HG03103 (cell line): Measurements from ENCODE around the gene FEV.

Experiments used
- ATAC-seq: cut with Tn5 transposase; IDR thresholded peaks from one replicate; pipeline ENCODE4 v1.9.1; 2021; ENCODE audit warnings: low read depth; ENCODE audit not compliant: unreplicated experiment

FEV gene

GRCh38 chr2:218979846-218980734 is 4.9 kb downstream of the FEV start:
- ATAC-seq: peak; percentile 86

GRCh38 chr2:218975060-218975777 is 9.8 kb downstream of the FEV start:
- no peak for ATAC-seq

GRCh38 chr2:218970894-218971293 is 14.1 kb downstream of the FEV start:
- ATAC-seq: no peak

DNA sequence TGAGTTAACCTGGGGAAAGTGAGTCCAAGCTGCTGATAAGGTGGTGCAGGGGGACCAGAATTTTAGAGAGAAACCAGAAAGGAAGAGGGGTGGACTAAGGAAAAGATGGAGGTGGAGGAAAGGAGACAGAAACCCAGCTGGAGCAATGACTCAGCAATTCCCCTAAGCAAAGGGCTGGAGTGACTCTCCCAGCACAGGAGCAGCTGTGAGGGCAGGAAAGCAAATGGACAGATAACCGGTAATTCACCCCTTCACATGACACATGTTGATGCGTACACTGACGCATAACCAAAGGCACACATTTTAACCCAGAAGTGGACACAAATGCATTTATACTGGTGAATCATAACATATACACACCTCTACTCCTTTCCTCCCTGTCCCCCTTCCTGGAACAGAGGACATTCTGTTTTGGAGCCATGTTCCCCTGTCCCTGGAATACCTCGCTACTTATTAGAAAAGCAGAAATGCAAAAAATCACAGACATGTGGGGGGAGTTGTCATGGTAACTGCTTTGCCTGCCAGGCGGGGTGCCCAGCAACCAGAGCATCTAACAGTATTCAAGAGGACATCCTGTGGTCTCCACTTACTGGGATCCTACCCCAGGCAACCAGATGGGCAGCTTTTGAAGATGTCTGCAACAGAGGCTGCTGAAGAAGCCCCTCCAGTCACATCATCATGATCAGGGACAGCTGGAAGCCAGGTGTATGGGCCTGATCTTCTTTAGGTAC is 20.8 kb downstream of the FEV start:
- no peak for ATAC-seq

- ATAC-seq: no peak
Measured at GRCh38 chr2:218963601-218964000, 21.4 kb downstream of the FEV start.

- no peak for ATAC-seq
Measured at GRCh38 chr2:218962859-218963492, 22.0 kb downstream of the FEV start.

DNA sequence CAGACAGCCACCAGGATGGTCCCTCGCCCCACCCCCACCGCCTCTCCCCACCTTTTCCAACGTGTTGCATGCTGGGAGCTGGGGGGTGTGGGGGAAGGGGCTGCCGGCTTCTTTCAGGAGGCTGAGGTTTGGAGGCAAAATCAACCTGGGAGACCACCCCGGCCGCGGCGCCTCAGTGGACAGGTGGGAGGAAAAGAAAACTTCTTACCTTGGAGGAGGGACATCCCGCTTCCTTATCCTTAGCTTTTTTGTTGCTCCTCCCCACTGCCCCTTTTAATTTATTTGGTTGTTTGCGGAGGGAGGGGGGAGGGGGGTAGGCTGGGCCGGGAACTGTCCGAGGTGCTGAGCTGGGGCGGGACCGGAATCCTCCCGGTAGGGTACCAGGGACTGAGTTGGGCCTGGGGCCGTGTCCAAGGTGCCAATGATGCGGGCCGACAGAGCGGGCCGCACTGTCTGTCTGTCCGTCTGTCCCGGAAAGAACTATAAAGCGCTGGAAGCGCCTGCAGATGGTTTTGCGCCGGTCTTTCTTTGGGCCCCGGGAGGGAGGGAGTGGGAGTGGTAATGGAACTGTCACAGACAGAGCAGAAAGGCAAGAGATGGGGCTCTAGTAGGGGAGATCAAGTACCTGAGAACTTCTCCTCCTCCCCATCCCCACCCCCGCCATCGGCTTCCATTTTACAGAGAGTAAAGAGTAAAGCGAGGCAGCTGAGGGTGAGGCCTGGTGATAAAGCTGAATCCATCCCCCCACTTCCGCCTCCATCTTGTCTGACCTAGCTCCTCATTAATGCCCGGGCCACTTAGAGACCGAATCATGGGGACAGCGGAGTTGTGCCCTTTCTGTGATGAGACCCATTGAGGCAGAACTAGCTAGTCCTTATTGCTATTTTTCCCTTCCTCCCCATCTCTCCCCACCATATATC is 23.1 kb downstream of the FEV start:
- no peak for ATAC-seq

GRCh38 chr2:218961229-218961628 is 23.8 kb downstream of the FEV start:
- no peak for ATAC-seq

- no peak for ATAC-seq
Measured at GRCh38 chr2:218960309-218961165, 24.4 kb downstream of the FEV start.

DNA sequence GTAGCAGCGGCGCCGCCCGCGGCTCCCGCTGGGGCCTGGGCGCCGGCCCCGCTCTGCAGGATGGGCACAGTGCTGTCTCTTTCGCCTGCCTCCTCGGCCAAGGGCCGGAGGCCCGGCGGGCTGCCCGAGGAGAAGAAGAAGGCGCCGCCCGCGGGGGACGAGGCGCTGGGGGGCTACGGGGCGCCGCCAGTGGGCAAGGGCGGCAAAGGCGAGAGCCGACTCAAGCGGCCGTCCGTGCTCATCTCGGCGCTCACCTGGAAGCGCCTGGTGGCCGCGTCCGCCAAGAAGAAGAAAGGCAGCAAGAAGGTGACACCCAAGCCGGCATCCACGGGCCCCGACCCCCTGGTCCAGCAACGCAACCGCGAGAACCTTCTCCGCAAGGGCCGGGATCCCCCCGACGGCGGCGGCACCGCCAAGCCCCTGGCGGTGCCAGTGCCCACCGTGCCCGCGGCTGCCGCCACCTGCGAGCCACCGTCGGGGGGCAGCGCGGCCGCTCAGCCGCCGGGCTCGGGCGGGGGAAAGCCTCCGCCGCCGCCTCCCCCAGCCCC is 25.1 kb downstream of the FEV start:
- ATAC-seq: no peak

- peak; percentile 94 for ATAC-seq
Measured at GRCh38 chr2:218959141-218959731, 25.7 kb downstream of the FEV start, which contains the start of gene CDK5R2. Gene CDK5R2, plus strand, starts transcription at chr2:218959666. Its CDS starts 155 bp downstream, at chr2:218959821.

DNA sequence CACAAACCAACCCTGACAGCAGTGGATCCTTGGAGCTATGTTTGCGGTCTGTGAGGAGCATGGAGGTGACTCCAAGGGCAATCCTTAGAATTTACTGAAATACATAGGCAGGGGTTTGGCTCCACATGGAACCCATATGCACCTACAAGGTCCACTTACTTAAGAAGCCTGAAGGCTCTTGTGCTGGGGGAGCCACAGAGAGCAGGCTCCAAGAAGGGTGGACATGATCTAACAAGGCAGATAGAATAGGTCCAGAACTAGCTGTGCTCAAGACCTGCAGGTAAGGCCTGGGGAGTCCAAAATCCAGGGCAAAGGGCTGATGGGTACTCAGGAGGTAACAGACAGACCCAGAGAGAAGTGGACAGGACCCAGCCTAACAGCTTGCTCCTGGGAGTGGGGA is 26.7 kb downstream of the FEV start:
- ATAC-seq: no peak

DNA sequence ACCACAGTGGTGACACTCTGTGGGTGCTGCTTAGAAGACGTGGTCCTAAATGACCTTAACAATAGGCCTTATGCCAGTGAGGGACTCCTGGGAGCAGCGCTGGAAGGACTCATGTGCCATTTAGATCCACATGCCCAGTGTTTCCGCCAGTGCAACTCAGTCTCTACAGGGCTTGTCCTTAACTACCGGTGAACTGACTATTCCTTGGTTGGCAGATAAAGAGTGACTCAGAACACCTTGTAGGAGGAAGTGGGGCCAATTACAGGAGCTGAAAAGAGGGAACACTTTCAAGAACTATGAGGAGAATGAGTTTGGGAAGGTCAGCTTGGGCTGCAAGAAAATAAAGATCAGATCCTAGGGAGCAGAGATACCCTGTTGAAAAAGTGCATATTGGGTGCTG is 27.3 kb downstream of the FEV start:
- ATAC-seq: no peak

- ATAC-seq: no peak
Measured at GRCh38 chr2:218956039-218956438, 28.9 kb downstream of the FEV start.

DNA sequence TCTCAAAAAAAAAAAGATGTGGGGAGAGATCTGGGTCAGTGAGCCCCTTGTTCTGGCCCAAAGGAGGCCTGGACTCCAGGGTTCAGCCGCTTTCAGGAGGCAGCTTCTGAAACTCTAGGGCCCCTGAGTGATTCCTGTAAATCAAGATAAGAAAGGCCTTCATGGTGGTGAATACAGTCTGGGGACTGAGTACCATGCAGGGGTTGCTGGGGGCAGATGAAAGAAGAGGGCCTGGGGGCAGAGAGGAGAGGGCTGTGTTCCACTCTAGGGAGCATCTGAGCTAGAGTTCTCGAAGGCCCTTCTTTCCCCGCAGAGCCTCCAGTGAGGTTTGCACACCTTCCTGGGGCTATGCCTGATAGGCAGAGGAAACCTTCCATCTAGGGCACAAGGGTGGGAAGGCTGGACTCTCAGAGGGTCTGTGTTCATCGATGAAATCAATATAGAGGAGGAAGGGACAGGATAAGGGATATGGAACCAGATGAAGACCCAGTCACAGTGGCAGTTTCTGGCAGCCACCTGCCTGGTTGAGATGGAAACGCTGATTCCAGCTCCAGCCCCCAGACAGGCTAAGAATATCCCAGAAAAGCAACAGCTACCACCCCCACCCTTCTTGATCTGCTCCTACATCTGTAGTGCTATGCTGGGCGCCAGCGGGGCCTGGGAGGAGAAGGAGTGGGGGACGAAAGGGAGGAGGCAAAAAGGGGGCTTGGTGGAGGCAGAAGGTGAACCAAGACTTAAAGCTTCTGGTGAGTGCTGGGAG is 30.3 kb downstream of the FEV start:
- ATAC-seq: no peak

- ATAC-seq: no peak
Measured at GRCh38 chr2:218953366-218953954, 31.5 kb downstream of the FEV start.

GRCh38 chr2:218952160-218952559 is 32.8 kb downstream of the FEV start:
- ATAC-seq: no peak
